ENCODE results near the gene TSPOAP1.

GRCh38 chr17:58339755-58340404, 11.3 kb upstream of the TSPOAP1 start:
- TF ChIP-seq CTCF (IDR thresholded peaks at IDR 0.05; ENCODE audit: insufficient read depth, low read length, poor library complexity, severe bottlenecking) (no peak), EZH2phosphoT487 (conservative IDR thresholded peaks at IDR 0.05; ENCODE audit: low read length) (no peak)
